COLO668 (cell line): ENCODE results near the gene NUSAP1.
A peak's percentile ranks its signal among the peaks of the same experiment; 100 is the strongest.
"Not testable (repeated sequence)": the region's sequence is repeated elsewhere in the genome, so short reads cannot be mapped to it uniquely, and the experiment has no call there.

Source experiments
- DNase-seq: peaks from one replicate; lab custom pipeline; 2025; ENCODE audit not compliant: unreplicated experiment; lab: John Stamatoyannopoulos, UW

NUSAP1 gene

GRCh38 chr15:41331833-41332193 is 868 bp upstream of the NUSAP1 start:
- DNase-seq: no peak

GRCh38 chr15:41333026-41333562 is 413 bp downstream of the NUSAP1 start:
- DNase-seq: peak; percentile 72

DNA sequence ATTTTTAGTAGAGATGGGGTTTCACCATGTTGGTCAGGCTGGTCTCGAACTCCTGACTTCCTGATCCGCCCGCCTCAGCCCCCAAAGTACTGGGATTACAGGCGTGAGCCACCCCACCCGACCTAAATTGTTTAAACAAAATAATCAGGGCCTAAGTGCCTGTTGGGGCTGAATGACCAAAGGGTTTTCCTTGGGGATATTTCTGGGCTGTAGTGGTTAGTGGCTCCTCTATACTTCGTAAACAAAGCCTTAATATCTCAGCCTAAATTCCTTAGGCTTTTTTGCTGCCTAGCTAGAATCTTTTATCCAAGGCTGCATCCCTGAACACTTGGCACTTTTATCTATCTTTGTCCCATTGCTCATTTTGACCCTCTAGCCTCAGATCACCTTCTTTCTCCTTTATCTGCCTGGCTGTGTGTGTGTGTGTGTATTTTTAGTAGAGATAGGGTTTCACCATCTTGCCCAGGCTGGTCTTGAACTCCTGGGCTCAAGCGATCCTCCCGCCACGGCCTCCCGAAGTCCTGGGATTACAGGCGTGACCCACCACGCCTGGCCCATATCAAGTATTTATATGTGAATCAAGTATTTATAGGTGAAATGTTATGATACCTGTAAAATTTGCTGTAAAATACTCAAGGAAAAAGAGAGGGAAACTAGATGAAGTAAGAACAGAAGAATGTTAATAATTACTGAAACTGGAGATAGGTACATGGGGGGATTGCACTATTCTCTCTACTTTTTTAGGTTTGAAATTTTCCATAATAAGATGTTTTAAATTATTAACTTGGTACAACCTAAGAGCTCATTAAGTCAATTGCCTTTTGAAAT is 1.8 kb downstream of the NUSAP1 start:
- DNase-seq: peak; percentile 10

GRCh38 chr15:41336549-41336948 is 3.9 kb downstream of the NUSAP1 start:
- no peak for DNase-seq

GRCh38 chr15:41337047-41337446 is 4.4 kb downstream of the NUSAP1 start:
- DNase-seq: no peak

DNA sequence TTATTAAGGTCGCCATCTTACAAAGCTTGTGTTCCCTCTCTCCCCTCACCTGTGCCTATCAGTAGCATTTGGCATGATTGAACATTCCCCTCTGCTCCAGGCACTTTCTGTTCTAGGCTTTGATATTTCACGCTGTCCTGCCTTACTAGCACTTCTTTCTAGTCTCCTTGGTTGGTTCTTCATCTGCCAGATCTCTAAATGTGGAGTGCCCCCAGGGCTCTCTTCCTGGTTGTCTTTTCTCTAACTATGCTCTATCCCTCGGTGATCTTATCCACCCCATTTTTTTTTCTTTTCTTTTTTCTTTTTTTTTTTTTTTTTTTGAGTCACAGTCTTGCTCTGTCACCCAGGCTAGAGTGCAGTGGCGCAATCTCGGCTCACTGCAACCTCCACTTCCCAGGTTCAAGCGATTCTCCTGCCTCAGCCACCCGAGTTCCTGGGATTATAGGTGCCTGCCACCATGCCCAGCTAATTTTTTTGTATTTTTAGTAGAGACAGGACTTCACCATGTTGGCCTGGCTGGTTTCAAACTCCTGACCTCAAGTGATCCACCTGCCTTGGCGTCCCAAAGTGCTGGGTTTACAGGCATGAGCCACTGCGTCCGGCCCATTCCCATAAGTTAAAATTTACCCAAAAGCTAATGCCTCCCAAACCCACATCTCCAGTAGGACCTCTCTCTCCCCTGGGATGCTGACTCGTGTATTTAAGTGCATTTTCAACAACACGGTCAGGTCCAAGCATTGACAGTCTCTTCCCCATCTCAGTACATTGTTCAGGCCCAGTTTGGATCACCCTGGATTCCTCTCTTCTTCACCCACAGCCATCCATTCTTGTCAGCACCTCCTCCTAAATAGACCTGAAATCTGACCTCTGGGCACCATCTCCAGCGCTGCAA is 5.2 kb downstream of the NUSAP1 start:
- no peak for DNase-seq

- no peak for DNase-seq
Measured at GRCh38 chr15:41340189-41340695, 7.6 kb downstream of the NUSAP1 start.

GRCh38 chr15:41341519-41341918 is 8.8 kb downstream of the NUSAP1 start:
- no peak for DNase-seq

DNA sequence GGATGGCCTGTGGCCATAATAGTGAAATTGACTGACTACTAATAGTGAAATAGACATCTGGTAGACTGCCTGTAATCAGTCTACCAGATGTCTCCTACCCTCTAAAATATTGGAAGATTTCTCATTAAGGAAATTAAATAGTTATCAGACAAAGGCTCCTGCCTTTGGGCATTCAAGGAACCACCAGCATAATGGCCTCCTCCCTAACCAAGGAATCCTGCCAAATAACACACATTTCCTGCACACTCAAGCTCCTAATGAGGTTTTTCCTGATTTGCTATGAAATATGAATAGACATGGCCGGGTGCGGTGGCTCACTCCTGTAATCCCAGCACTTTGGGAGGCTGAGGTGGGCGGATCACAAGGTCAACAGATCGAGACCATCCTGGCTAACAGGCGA is 14.6 kb downstream of the NUSAP1 start:
- no peak for DNase-seq

DNA sequence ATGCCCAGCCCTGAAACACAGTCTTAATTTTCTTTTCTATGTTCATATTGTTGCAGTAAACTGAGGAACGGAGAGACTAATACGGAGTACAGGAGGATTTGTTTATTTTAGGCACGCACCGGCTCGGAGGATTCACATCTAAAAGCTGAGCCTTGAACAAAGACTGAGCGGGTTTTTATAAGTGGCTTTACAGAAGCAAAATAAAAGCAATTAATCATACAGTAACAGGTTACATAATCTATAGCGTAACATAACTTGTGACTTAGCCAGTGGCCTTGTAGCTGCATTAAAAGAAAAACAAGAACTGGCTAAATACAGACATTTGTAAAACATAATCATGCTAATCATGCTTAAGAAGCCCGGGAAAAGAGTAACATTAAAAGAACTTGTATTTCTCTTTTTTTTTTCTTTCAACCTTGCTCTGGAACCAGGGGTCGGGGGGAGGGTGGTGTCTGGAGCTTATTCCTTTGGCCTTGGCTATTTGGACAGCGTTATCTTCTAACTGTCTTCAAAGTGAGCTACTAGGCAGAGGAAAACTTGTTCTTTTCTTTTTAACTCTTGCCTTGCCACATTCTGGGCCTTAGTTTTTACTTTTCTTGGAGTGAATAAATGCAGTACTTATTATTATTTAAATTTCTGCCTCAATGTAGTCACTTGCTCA is 17.5 kb downstream of the NUSAP1 start:
- no peak for DNase-seq

DNA sequence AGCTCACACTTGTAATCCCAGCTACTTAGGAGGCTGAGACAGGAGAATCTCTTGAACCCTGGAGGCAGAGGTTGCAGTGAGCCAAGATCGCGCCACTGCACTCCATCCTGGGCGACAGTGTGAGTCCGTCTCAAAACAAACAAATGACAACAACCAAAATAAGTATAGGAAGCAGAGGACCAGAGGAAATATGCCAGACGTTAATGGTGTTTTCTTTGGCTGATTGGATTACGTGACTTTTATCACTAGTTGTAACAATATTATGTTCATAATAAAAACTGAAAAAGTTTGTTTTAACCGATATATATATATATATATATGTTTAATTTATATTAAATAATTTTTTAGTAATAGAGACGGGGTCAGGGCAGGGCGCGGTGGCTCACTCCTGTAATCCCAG is 21.7 kb downstream of the NUSAP1 start:
- DNase-seq: no peak

DNA sequence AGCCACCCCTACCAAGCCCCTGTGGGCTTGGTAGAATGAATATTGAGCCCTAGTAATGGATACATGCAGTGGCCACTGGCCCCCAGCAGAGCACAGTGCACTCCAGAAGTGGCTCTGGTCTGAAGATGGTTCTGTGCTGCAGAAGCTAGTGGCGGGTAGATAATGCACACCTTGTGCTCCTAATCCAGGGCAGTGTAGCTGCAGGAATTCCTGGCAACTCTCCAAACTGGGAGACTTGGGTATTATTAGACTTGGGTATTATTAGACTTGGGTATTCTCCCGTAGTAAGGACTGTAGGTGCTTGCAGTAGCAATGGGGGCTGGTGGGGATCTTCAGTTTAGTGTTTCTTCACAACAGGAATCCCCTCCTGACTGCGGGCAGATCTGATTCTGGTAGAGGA is 34.7 kb downstream of the NUSAP1 start:
- DNase-seq: no peak

- DNase-seq: no peak
Measured at GRCh38 chr15:41377978-41378377, 45.3 kb downstream of the NUSAP1 start.

DNA sequence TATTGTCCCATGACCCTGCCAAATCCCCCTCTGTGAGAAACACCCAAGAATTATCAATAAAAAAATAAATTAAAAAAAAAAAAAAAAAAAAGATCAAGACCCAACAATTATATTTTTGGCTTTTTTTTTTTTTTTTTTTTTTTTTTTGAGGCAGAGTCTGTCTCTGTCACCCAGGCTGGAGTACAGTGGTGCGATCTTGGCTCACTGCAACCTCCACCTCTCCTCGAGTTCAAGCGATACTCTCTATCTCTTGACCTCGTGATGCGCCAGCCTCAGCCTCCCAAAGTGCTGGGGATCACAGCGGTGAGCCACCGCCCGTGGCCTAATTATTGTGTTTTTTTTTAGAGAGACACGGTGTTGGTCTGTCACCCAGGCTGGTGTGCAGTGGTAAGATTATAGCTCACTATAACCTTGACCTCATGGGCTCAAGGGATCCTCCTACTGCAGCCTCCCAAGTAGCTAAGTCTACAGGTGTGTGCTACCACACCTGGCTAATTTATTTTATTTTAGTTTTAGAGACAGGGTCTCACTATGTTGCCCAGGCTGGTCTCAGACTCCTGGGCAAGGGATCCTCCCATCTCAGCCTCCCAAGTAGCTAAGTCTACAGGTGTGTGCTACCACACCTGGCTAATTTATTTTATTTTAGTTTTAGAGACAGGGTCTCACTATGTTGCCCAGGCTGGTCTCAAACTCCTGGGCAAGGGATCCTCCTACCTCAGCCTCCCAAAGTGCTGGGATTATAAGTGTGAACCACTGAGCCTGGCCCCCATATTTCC is 51.5 kb downstream of the NUSAP1 start:
- not testable (repeated sequence) for DNase-seq

DNA sequence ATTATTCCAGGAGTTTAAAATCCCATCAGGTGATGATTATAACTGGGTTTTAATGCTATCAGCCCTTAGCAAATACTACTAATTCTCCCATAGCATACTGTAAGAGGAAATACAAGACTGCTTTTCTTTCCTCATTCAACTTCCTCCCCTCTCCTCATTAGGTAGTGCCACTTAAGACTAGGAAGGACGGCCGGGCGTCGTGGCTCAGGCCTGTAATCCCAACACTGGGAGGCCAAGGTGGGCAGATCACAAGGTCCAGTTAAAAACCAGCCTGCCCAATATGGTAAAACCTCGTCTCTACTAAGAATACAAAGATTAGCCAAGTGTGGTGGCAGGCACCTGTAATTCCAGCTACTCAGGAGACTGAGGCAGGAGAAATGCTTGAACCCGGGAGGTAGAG is 55.0 kb downstream of the NUSAP1 start:
- no peak for DNase-seq

DNA sequence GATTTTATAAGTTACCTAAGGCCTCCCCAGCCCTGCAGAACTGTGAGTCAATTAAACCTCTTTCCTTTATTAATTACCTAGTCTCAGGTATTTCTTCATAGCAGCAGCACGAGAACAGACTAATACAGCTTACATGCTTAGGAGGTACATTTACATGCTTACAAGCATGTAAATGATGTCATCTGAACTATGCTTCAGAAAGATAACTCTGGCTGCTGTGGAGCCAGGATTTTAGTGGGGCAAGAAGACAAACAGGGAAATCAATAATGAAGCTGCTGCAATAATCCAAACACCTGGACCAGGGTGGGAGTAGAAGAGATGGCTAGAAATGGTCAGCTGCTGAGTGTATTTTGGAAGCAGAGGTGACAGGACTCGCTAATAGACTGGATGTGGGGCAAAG is 60.0 kb downstream of the NUSAP1 start:
- no peak for DNase-seq

- no peak for DNase-seq
Measured at GRCh38 chr15:41394924-41395323, 62.2 kb downstream of the NUSAP1 start.

DNA sequence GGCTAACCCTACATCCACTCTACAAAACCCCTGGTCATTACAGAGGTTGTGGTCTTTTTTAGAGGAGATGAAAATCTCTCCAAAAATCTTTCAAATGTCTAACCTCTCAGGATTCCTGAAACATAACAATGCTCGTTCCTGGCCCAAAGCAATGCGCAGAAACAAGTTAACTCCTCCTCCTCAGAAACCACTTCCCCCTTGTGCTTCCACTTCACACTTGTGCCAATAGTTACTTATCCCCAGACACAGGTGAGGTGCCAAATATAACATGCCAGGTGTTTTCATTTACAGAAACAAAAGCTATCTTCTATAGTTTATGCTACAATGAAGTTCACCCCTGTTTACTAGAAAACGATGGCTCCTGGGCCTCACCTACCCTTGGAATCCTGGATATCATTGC is 63.4 kb downstream of the NUSAP1 start:
- DNase-seq: no peak

- DNase-seq: no peak
Measured at GRCh38 chr15:41401904-41402267, 69.2 kb downstream of the NUSAP1 start.

- no peak for DNase-seq
Measured at GRCh38 chr15:41407341-41407740, 74.7 kb downstream of the NUSAP1 start.

- no peak for DNase-seq
Measured at GRCh38 chr15:41408234-41408641, 75.6 kb downstream of the NUSAP1 start.
